Airway epithelial cell (primary cell): ENCODE results near the gene SELENOO. TPM values are rescaled to one million over a fixed set of nuclear protein-coding genes. Genes with fewer than 3 reads are reported as not detected.

Source experiments
- total RNA-seq: library from RNA; depleted of rRNA; stranded (reverse); fragments of >200 nt; gene quantifications from 2 replicates; pipeline ENCODE4 v1.2.3, GENCODE V29; 2015

The SELENOO gene
- total RNA-seq, result 54.4 and 60.5 TPM in 2 replicates

GRCh38 chr22:50200461-50201190 lies at the start of gene SELENOO:
Gene SELENOO (plus strand): TSS chr22:50201011. CDS start chr22:50201037, 26 bp downstream.

GRCh38 chr22:50170453-50171318 lies 30.1 kb upstream of the SELENOO start, which contains the start of gene PANX2:
Gene PANX2 (plus strand): TSS chr22:50170731. CDS start chr22:50170731, 0 bp downstream.

GRCh38 chr22:50185375-50186087 lies 15.3 kb upstream of the SELENOO start, which contains the start of gene TRABD:
Gene TRABD (plus strand): TSS chr22:50185913. CDS start chr22:50193061, 7,148 bp downstream.

GRCh38 chr22:50244420-50245213 lies 43.8 kb downstream of the SELENOO start, which contains the start of gene TUBGCP6:
Gene TUBGCP6 (minus strand): TSS chr22:50245023. CDS start chr22:50244459, 564 bp downstream.

GRCh38 chr22:50250555-50251476 lies 50.0 kb downstream of the SELENOO start, which contains the start of gene HDAC10:
Gene HDAC10 (minus strand): TSS chr22:50251265. CDS start chr22:50251032, 233 bp downstream.

GRCh38 chr22:50261615-50262459 lies 61.0 kb downstream of the SELENOO start, which contains the start of gene MAPK12:
Gene MAPK12 (minus strand): TSS chr22:50261683. CDS start chr22:50261509, 174 bp downstream.

Other genes starting within 250 kb of the SELENOO start
- 81.5 and 89.4 TPM in 2 replicates for gene PIM3, start 240.2 kb upstream of the SELENOO start, total RNA-seq
- gene IL17REL, start 188.2 kb upstream of the SELENOO start, total RNA-seq, result not detected in 2 replicates
- not detected in 2 replicates for gene TTLL8, start 142.7 kb upstream of the SELENOO start, total RNA-seq
- 0.37 TPM in 1 of 2 replicates, not detected in the other for gene MLC1, start 115.6 kb upstream of the SELENOO start, total RNA-seq
- 0.07 and 0.98 TPM in 2 replicates for gene MOV10L1, start 111.0 kb upstream of the SELENOO start, total RNA-seq
- 0.46 and 0.71 TPM in 2 replicates for gene PANX2, start 30.3 kb upstream of the SELENOO start, total RNA-seq
- 54.1 and 59.9 TPM in 2 replicates for gene TRABD, start 15.1 kb upstream of the SELENOO start, total RNA-seq
- gene TUBGCP6, start 44.0 kb downstream of the SELENOO start, total RNA-seq, result 14.5 and 25.8 TPM in 2 replicates
- gene HDAC10, start 50.3 kb downstream of the SELENOO start, total RNA-seq, result 26.7 and 37.4 TPM in 2 replicates
- 17.8 and 19.5 TPM in 2 replicates for gene MAPK12, start 60.7 kb downstream of the SELENOO start, total RNA-seq
- gene MAPK11, start 69.4 kb downstream of the SELENOO start, total RNA-seq, result 3.5 and 7.8 TPM in 2 replicates
- 184 and 221 TPM in 2 replicates for gene PLXNB2, start 106.6 kb downstream of the SELENOO start, total RNA-seq
- gene DENND6B, start 126.0 kb downstream of the SELENOO start, total RNA-seq, result 0.37 and 1.3 TPM in 2 replicates
- gene PPP6R2, start 142.3 kb downstream of the SELENOO start, total RNA-seq, result 45.2 and 49.7 TPM in 2 replicates